Liver (tissue), 9 donors: Measurements from ENCODE around the gene TACC2. TPM values are rescaled to one million over a fixed set of nuclear protein-coding genes. Genes with fewer than 3 reads are reported as not detected.

Source experiments
- DNase-seq: peaks from one replicate; pipeline ENCODE4 v3.0.0-alpha.2; 2017; ENCODE audit warnings: low spot score
- H3K27ac ChIP-seq, 2 donors: one replicate each; pipeline ENCODE4 v1.7.0; 2013; ENCODE audit warnings: inconsistent platforms in 2 of 2, low read length in 2 of 2, control low read depth in 1 of 2, low read depth in 1 of 2, mild to moderate bottlenecking in 1 of 2
- H3K27me3 ChIP-seq, 4 donors: one replicate each; pipeline versions ENCODE4 v1.6.1 to v1.7.0; 2013; ENCODE audit warnings: low read length in 3 of 4, inconsistent platforms in 1 of 4, mild to moderate bottlenecking in 1 of 4, moderate library complexity in 1 of 4; ENCODE audit not compliant: control insufficient read depth in 4 of 4, insufficient read depth in 4 of 4
- H3K36me3 ChIP-seq, 4 donors: one replicate each; pipeline versions ENCODE4 v1.6.1 to v1.7.0; 2013; ENCODE audit warnings: low read length in 3 of 4, mild to moderate bottlenecking in 3 of 4, low read depth in 1 of 4, moderate library complexity in 1 of 4; ENCODE audit not compliant: control insufficient read depth in 4 of 4, insufficient read depth in 3 of 4
- H3K4me1 ChIP-seq, 4 donors: one replicate each; pipeline versions ENCODE4 v1.6.1 to v1.7.0; 2013; ENCODE audit warnings: low read length in 3 of 4, mild to moderate bottlenecking in 3 of 4, moderate library complexity in 1 of 4; ENCODE audit not compliant: control insufficient read depth in 4 of 4, insufficient read depth in 4 of 4
- H3K4me3 ChIP-seq, 3 donors: one replicate each; pipeline versions ENCODE4 v1.6.1 to v1.7.0; 2013; ENCODE audit warnings: low read length in 3 of 3, control low read depth in 1 of 3, low read depth in 1 of 3, mild to moderate bottlenecking in 1 of 3
- H3K9ac ChIP-seq, 2 donors: one replicate each; pipeline ENCODE4 v1.7.0; 2013; ENCODE audit warnings: low read length in 2 of 2, mild to moderate bottlenecking in 2 of 2, moderate library complexity in 2 of 2, control low read depth in 1 of 2, low read depth in 1 of 2
- H3K9me3 ChIP-seq, 4 donors: one replicate each; pipeline versions ENCODE4 v1.6.1 to v1.7.0; 2013; ENCODE audit warnings: low read length in 3 of 4; ENCODE audit not compliant: control insufficient read depth in 4 of 4
- EGR1 ChIP-seq, 2 donors: IDR thresholded peaks; 2 replicates each; pipeline ENCODE4 v1.6.1; 2016 to 2018; ENCODE audit warnings: antibody characterized with exemption in 2 of 2, low read depth in 2 of 2
- FOXA2 ChIP-seq: IDR thresholded peaks from 2 replicates; pipeline ENCODE4 v1.6.1; 2016; ENCODE audit warnings: antibody characterized with exemption
- GABPA ChIP-seq, 2 donors: IDR thresholded peaks in 1 of 2; conservative IDR thresholded peaks in 1 of 2; 2 replicates each; pipeline ENCODE4 v1.6.1; 2016; ENCODE audit warnings: antibody characterized with exemption in 2 of 2, mild to moderate bottlenecking in 1 of 2, moderate library complexity in 1 of 2
- HNF4A ChIP-seq, 2 donors: conservative IDR thresholded peaks; 2 replicates each; pipeline ENCODE4 v1.6.1; 2016; ENCODE audit warnings: antibody characterized with exemption in 2 of 2, mild to moderate bottlenecking in 2 of 2
- HNF4G ChIP-seq: IDR thresholded peaks from 2 replicates; pipeline ENCODE4 v1.6.1; 2016; ENCODE audit warnings: antibody characterized with exemption
- JUND ChIP-seq, 2 donors: IDR thresholded peaks; 2 replicates each; pipeline ENCODE4 v1.6.1; 2016; ENCODE audit warnings: antibody characterized with exemption in 2 of 2
- NR2F2 ChIP-seq: IDR thresholded peaks from 2 replicates; pipeline ENCODE4 v1.6.1; 2016; ENCODE audit warnings: antibody characterized with exemption
- RAD21 ChIP-seq, 2 donors: IDR thresholded peaks; 2 replicates each; pipeline ENCODE4 v1.6.1; 2016; ENCODE audit warnings: antibody characterized with exemption in 2 of 2, mild to moderate bottlenecking in 2 of 2
- RXRA ChIP-seq, 2 donors: IDR thresholded peaks; 2 replicates each; pipeline ENCODE4 v1.6.1; 2017 to 2018; ENCODE audit warnings: antibody characterized with exemption in 2 of 2, mild to moderate bottlenecking in 1 of 2
- SP1 ChIP-seq: IDR thresholded peaks from 2 replicates; pipeline ENCODE4 v1.6.1; 2018; ENCODE audit warnings: antibody characterized with exemption, mild to moderate bottlenecking
- TAF1 ChIP-seq: conservative IDR thresholded peaks from 2 replicates; pipeline ENCODE4 v1.6.1; 2016; ENCODE audit warnings: antibody characterized with exemption, mild to moderate bottlenecking
- YY1 ChIP-seq: IDR thresholded peaks from 2 replicates; pipeline ENCODE4 v1.6.1; 2016; ENCODE audit warnings: antibody characterized with exemption, mild to moderate bottlenecking
- ZBTB33 ChIP-seq: IDR thresholded peaks from 2 replicates; pipeline ENCODE4 v1.6.1; 2016; ENCODE audit warnings: antibody characterized with exemption
- WGBS: extraction: QIAGEN DNeasy Blood & Tissue Kit; methylation state at CpG from one replicate; pipeline ENCODE4 v1.1.7; 2013; 5-methylcytosine and 5-hydroxymethylcytosine counted together
- polyA plus RNA-seq, 2 donors: library from polyadenylated mRNA; stranded (reverse) in 1 of 2; unstranded in 1 of 2; fragments of 200-250 nt in 1 of 2; fragments of >200 nt in 1 of 2; fragmentation: Nextera tagmentation in 1 of 2; extraction: Ambion mirVana in 1 of 2; gene quantifications; one replicate each; pipeline versions ENCODE4 v1.2.1 to v1.2.3, GENCODE V29; 2013 to 2015
- total RNA-seq, 2 donors: library from RNA; depleted of rRNA; stranded (reverse); fragments of >200 nt; gene quantifications; one replicate each; pipeline ENCODE4 v1.2.3, GENCODE V29; 2014
- TF ChIP-seq, protein P1 (sequence below): IDR thresholded peaks from 2 replicates; pipeline ENCODE4 v1.6.1; 2016; ENCODE audit warnings: antibody characterized with exemption, mild to moderate bottlenecking
- TF ChIP-seq, protein P2 (sequence below): IDR thresholded peaks from 2 replicates; pipeline ENCODE4 v1.6.1; 2016; ENCODE audit warnings: antibody characterized with exemption
- donor health status: healthy.
- donor health status: healthy.
- donor health status: healthy.
- donor health status: healthy.
- donor health status: healthy.

Gene TACC2
- total and polyA plus RNA-seq, 4 donors = 1.5 to 9.1 (median 7.8) TPM

GRCh38 chr10:122261584-122261983 lies 272.6 kb downstream of the TACC2 start:
- no peaks in the 10 kb centered on the region for H3K27me3 ChIP-seq
- H3K4me3 ChIP-seq = no peak overlapping the region
- WGBS = 100% methylated on average over 1 of the region's 1 CpG
- H3K9ac ChIP-seq = no peak overlapping the region
- H3K4me1 ChIP-seq = no peaks in the 10 kb centered on the region
- H3K9me3 ChIP-seq = peaks cover 0 to 3% (median 0%) of the 10 kb centered on the region in 4 donors
- DNase-seq = no peak
- no peaks in the 10 kb centered on the region for H3K36me3 ChIP-seq
- H3K27ac ChIP-seq = no peak overlapping the region
- no peak for TF ChIP-seq EGR1 (IDR thresholded peaks at IDR 0.05; ENCODE audit: low read depth in 2 of 2)
- TF ChIP-seq HNF4A (conservative IDR thresholded peaks at IDR 0.05) = no peak
- no peak for TF ChIP-seq TAF1
- no peak for TF ChIP-seq RXRA (IDR thresholded peaks at IDR 0.05)
- TF ChIP-seq FOXA2 = no peak
- TF ChIP-seq RAD21 (IDR thresholded peaks at IDR 0.05) = no peak
- TF ChIP-seq HNF4G = no peak
- TF ChIP-seq GABPA (IDR thresholded peaks at IDR 0.05 in 1 of 2, conservative IDR thresholded peaks at IDR 0.05 in 1 of 2) = no peak
- no peak for TF ChIP-seq JUND (IDR thresholded peaks at IDR 0.05)

- Histone ChIP-seq H3K4me3 (no peak overlapping the region), H3K27me3 (no peaks in the 10 kb centered on the region), H3K36me3 (no peaks in the 10 kb centered on the region), H3K9me3 (peaks cover 0 to 3% (median 0%) of the 10 kb centered on the region in 4 donors), H3K4me1 (no peaks in the 10 kb centered on the region), H3K9ac (no peak overlapping the region), H3K27ac (no peak overlapping the region)
- no peak for TF ChIP-seq SP1
- no peak for TF ChIP-seq NR2F2
- no peak for TF ChIP-seq YY1
- no peak for TF ChIP-seq RAD21 (IDR thresholded peaks at IDR 0.05)
- no peak for TF ChIP-seq GABPA (IDR thresholded peaks at IDR 0.05 in 1 of 2, conservative IDR thresholded peaks at IDR 0.05 in 1 of 2)
- TF ChIP-seq, protein P1, sequence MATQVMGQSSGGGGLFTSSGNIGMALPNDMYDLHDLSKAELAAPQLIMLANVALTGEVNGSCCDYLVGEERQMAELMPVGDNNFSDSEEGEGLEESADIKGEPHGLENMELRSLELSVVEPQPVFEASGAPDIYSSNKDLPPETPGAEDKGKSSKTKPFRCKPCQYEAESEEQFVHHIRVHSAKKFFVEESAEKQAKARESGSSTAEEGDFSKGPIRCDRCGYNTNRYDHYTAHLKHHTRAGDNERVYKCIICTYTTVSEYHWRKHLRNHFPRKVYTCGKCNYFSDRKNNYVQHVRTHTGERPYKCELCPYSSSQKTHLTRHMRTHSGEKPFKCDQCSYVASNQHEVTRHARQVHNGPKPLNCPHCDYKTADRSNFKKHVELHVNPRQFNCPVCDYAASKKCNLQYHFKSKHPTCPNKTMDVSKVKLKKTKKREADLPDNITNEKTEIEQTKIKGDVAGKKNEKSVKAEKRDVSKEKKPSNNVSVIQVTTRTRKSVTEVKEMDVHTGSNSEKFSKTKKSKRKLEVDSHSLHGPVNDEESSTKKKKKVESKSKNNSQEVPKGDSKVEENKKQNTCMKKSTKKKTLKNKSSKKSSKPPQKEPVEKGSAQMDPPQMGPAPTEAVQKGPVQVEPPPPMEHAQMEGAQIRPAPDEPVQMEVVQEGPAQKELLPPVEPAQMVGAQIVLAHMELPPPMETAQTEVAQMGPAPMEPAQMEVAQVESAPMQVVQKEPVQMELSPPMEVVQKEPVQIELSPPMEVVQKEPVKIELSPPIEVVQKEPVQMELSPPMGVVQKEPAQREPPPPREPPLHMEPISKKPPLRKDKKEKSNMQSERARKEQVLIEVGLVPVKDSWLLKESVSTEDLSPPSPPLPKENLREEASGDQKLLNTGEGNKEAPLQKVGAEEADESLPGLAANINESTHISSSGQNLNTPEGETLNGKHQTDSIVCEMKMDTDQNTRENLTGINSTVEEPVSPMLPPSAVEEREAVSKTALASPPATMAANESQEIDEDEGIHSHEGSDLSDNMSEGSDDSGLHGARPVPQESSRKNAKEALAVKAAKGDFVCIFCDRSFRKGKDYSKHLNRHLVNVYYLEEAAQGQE = no peak
- no peak for TF ChIP-seq ZBTB33
- TF ChIP-seq, protein P2, sequence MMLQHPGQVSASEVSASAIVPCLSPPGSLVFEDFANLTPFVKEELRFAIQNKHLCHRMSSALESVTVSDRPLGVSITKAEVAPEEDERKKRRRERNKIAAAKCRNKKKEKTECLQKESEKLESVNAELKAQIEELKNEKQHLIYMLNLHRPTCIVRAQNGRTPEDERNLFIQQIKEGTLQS = no peak
- 69% methylated on average over 1 of the region's 1 CpG for WGBS
- no peak for DNase-seq
These were observed 275.0 kb downstream of the TACC2 start for GRCh38 chr10:122263971-122264370.
